ENCODE results near the gene FADS2.
A peak's percentile ranks its signal among the peaks of the same experiment; 100 is the strongest.

Gene FADS2

GRCh38 chr11:61913699-61914395 is 85.7 kb downstream of the FADS2 start:
- H3K4me1 ChIP-seq = no peaks in the 10 kb centered on the region
- no peaks in the 10 kb centered on the region for H3K9me3 ChIP-seq
- no peaks in the 10 kb centered on the region for H3K36me3 ChIP-seq
- H3K4me3 ChIP-seq (ENCODE audit: low read depth, low read length) = no peak overlapping the region
- H3K27me3 ChIP-seq = no peaks in the 10 kb centered on the region
- no peak for TF ChIP-seq CTCF (IDR thresholded peaks at IDR 0.05; ENCODE audit: low read depth, low read length)
- no peak for DNase-seq

- no peak for DNase-seq
- no peaks in the 10 kb centered on the region for H3K9me3 ChIP-seq
- TF ChIP-seq CTCF (IDR thresholded peaks at IDR 0.05; ENCODE audit: low read depth, low read length) = no peak
- no peaks in the 10 kb centered on the region for H3K4me1 ChIP-seq
- no peaks in the 10 kb centered on the region for H3K36me3 ChIP-seq
- H3K4me3 ChIP-seq (ENCODE audit: low read depth, low read length) = no peak overlapping the region
- H3K27me3 ChIP-seq = no peaks in the 10 kb centered on the region
Measured at GRCh38 chr11:61914471-61915171, 86.5 kb downstream of the FADS2 start.

- no peak for DNase-seq
- H3K9me3 ChIP-seq = no peaks in the 10 kb centered on the region
- no peak for TF ChIP-seq CTCF (IDR thresholded peaks at IDR 0.05; ENCODE audit: low read depth, low read length)
- no peaks in the 10 kb centered on the region for H3K4me1 ChIP-seq
- peak overlapping the region; percentile 43 for H3K4me3 ChIP-seq (ENCODE audit: low read depth, low read length)
- H3K27me3 ChIP-seq = no peaks in the 10 kb centered on the region
- H3K36me3 ChIP-seq = no peaks in the 10 kb centered on the region
Measured at GRCh38 chr11:61916737-61917333, 88.7 kb downstream of the FADS2 start.
